Suppressor macrophage (primary cell): ENCODE data around the gene LCP1.
"Not testable (repeated sequence)": the region's sequence is repeated elsewhere in the genome, so short reads cannot be mapped to it uniquely, and the experiment has no call there.

Source experiments
- DNase-seq, 4 experiments: peaks; one replicate each; pipeline ENCODE4 v3.0.0-alpha.2; 2020 to 2022

LCP1 gene

GRCh38 chr13:46182491-46182877 is 507 bp upstream of the LCP1 start:
- DNase-seq, result no peak

DNA sequence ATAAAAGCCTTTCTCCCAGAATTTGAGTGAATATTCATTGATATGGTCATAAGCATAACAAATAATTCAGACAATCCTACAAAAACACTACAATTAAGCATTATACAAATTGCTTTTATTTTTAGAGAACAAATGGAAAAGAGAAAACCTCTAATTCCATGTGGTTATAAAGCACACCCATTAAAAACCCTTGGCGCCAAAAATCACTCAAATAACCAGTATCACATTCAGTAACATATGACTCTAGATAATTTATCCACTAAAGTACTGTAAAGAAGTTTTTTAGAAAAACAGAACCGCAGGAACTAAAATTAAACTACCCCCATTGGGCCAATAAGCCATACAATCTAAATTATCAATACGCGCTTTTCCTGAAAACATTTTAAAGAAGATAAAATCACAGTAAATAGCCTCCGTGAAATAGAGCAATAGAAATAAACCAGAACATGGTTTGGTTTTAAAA is 569 bp downstream of the LCP1 start:
- no peak for DNase-seq

DNA sequence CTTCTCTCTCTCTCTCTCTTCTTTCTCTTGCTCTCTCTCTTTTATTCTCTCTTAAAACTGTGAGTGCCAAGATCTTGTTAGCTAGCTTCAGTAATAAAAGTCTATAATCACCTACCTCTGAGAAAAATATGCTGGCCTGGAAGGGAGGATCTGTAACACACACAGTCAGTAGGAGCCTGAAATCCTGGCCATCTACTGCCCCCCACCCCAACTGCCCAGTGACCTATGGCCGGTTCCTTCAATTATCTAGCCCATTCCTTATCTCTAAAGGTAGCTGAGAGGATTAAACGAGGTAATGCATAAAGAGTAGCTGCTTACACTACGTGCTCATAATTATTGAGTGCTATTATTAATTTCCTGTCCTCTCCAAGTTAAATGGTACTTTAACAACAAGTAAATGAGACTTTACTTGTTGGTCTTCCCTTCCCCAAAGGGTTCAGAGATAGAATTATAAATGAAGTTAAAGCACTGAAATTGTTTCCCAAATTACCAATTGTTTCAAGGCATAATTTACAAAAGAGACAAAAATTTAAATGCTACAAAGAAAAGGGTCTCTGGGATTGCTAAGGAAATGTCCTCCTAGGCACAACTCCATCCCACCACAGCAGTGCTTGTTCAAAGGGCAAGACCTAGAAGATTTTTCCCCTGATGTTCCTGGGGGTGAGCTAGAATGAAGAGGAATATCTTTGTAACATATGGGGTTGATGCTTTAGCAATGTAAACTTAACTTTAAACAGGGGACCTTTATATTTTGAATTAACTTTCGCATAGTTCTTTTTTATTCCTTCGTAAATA is 1.8 kb downstream of the LCP1 start:
- peak in 1 of 4 experiments; percentile 17 for DNase-seq

DNA sequence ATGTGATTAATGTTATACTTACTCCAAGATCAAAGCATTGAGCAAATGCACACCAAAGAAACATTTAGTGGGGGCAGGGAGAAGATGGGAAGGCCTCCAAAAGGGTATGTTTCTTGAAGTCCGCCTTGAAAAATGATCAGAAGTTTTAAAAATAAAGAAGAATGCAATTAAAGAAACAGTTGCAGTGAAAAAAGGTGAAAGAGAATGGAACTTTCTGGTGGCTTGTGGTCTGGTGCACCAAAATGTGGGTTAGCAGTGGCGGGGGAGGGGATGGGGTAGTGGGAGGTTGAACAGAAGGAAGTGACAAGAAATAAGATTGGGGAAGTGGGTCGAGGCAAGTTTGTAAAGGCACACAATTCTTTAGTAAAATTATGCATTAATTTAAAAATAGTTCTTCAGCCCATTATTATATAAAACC is 2.5 kb downstream of the LCP1 start:
- peak in 3 of 4 experiments; percentile 70 to 86 (median 78) for DNase-seq

DNA sequence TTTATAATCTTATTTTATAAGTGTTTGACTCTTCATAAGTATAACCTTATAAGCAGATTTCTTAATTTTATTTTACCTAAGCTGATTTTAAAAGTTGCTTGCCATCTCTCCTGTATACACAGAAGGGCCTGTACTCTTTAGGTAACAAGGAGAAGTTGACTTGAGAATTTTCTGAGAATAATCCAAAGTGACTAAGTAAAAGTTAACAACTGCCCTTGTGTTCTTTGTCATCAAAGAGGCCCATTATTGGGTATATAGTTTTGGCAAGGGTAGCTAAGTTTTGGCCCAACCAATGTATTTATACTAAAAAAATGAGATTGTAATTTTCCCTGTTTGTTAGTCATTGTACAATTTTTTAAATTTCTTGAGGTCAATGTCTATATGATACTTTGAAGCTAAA is 3.2 kb downstream of the LCP1 start:
- no peak for DNase-seq

- DNase-seq, result peak; percentile 58 to 84 (median 68)
These were observed 3.8 kb downstream of the LCP1 start for GRCh38 chr13:46178143-46178542.

GRCh38 chr13:46176756-46177155 is 5.2 kb downstream of the LCP1 start:
- peak; percentile 77 to 93 (median 85) for DNase-seq

DNA sequence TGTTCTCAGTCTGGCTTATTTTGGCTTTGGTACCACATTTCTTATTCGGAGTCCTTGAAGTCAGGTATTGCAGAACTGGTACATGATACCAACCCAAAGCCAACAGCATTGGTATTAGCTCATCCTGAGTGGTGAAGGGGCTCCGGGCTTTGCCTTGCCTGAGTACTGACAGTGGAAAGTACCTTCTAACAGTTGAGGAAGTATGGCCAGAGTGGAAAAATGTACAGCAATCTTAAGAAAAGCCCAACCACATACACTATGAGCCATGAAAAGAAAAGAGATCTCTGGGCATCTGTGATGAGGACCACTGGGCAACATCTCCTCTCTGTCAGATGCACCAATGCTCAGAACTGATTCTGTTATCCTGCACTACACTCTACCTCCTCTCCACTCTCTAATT is 8.3 kb downstream of the LCP1 start:
- peak; percentile 71 to 88 (median 81) for DNase-seq

- peak; percentile 81 to 95 (median 87) for DNase-seq
These were observed 9.4 kb downstream of the LCP1 start for GRCh38 chr13:46172531-46172991.

- no peak for DNase-seq
These were observed 10.2 kb downstream of the LCP1 start for GRCh38 chr13:46171739-46172138.

GRCh38 chr13:46171217-46171616 is 10.8 kb downstream of the LCP1 start:
- DNase-seq, result peak; percentile 51 to 89 (median 77)

DNA sequence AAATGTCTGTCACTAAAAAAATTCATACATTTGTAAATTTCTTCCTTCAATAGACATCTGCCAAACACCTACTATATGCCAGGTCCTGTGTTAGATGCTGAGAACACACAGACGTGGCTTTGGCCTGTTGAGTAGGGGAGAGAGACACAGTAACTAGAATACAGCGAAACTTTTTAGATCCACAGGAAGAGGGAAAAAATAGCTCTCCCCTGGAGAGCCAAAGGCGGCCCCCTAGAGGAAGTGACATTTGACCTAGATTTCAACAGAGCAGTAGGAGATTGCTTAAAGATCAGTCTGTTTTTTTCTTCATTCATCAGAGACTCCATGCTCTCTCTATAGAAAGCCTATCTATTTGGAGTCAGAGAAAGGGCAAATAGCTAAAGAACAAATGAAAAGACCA is 11.3 kb downstream of the LCP1 start:
- DNase-seq, result peak in 3 of 4 experiments; percentile 24 to 52 (median 44)

GRCh38 chr13:46170268-46170667 is 11.7 kb downstream of the LCP1 start:
- no peak for DNase-seq

DNA sequence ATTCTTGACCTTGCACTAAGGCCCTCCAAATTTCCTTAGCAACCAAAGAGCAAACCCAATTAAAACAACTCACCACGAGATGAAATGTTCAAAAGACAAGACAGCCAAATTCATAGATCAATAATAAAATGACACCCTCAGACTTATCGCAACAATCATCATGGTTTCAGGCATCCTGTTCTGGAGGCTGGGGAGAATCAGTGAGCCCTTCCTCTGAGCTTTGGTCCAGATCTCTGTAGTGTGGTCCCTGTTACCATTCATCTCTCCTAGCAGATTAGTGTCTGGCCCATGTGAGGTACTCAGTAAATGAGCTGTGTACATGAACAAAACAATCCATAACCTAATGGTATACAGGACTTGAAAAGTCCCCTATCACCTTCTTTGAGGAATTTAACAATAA is 12.2 kb downstream of the LCP1 start:
- no peak for DNase-seq

DNA sequence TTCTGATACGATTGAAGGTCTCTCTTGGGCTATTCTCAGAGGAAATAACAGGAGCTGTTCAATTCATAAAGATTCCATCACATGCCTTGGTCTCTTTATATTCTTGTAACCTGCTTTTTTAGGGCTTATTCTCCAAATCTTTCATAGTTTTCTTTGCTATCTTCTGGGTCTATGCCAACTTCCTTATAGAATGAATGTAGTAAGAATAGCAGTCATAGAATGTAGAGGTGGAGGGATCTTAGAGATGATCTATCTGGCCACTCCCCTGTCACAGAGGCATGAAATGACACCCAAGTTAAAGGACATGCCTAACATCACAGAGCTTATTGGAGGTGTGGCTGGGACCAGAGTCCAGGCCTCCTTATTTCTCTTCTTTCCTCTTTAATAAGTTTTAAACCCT is 13.2 kb downstream of the LCP1 start:
- DNase-seq, result peak in 3 of 4 experiments; percentile 36 to 71 (median 67)

- DNase-seq, result peak; percentile 85 to 93 (median 88)
These were observed 13.6 kb downstream of the LCP1 start for GRCh38 chr13:46168341-46168740.

DNA sequence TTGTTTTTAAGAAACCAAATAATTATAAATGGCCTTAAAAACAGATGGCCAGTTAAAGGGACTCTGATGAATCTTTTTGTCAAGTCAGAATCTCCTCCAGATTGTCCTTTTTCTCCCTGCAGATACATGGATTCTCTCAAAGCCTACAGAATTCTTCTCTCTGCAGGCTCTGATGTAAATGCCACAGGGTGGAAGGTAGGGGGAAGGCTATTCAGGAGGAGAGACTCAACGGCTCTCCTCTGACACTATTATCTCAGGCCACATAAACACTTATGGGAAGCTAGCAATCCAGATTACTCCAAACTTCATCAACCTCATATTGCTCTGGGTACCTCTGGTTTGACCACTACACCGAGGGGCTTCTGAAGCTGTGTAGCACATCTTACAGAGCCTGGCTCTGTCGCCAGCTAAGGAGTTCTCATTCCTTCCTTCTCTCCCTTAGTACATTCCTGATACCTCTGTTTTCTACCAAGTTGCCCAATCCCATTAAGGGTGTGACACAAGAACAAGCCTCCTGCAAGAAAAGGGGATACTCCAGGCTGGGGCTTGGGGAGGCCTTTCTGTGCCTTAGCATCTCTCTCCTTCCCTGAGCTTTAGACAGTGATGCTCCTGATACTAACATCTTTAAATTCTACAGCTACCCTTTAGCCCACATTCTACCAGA is 14.9 kb downstream of the LCP1 start:
- no peak for DNase-seq

GRCh38 chr13:46166224-46166584 is 15.8 kb downstream of the LCP1 start:
- no peak for DNase-seq

GRCh38 chr13:46165485-46166223 is 16.3 kb downstream of the LCP1 start:
- DNase-seq, result peak in 1 of 4 experiments; percentile 31

- DNase-seq, result no peak
These were observed 17.3 kb downstream of the LCP1 start for GRCh38 chr13:46164661-46165060.

- DNase-seq, result not testable (repeated sequence)
These were observed 19.2 kb downstream of the LCP1 start for GRCh38 chr13:46162741-46163140.

GRCh38 chr13:46160471-46161066 is 21.4 kb downstream of the LCP1 start:
- peak; percentile 54 to 84 (median 68) for DNase-seq

DNA sequence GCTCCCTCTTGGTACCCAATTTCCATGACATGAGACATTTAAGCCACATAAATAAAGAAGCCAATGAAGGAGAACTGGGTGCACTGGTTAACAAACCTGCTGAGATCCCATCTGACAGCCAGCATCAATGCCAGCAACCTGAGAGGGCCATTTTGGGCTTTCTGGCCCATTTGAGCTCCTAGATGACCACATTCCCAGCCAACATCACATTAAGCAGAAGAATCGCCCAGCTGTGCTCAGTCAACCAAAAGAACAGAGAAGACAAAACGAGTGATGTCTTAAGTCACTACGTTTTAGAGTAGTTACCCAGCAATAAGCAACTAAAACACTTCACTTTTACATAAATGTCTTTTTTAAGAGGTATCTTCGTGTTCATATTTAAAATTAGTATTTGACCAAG is 21.9 kb downstream of the LCP1 start:
- no peak for DNase-seq
